GM18873 (cell line): ENCODE measurements around the gene CD22.
"Not testable (repeated sequence)": the region's sequence is repeated elsewhere in the genome, so short reads cannot be mapped to it uniquely, and the experiment has no call there.

Source experiments
- ATAC-seq: cut with Tn5 transposase; IDR thresholded peaks from one replicate; pipeline ENCODE4 v1.9.1; 2021; ENCODE audit warnings: mild to moderate bottlenecking, moderate library complexity, moderate number of reproducible peaks; ENCODE audit not compliant: unreplicated experiment, low FRiP score

Gene CD22

DNA sequence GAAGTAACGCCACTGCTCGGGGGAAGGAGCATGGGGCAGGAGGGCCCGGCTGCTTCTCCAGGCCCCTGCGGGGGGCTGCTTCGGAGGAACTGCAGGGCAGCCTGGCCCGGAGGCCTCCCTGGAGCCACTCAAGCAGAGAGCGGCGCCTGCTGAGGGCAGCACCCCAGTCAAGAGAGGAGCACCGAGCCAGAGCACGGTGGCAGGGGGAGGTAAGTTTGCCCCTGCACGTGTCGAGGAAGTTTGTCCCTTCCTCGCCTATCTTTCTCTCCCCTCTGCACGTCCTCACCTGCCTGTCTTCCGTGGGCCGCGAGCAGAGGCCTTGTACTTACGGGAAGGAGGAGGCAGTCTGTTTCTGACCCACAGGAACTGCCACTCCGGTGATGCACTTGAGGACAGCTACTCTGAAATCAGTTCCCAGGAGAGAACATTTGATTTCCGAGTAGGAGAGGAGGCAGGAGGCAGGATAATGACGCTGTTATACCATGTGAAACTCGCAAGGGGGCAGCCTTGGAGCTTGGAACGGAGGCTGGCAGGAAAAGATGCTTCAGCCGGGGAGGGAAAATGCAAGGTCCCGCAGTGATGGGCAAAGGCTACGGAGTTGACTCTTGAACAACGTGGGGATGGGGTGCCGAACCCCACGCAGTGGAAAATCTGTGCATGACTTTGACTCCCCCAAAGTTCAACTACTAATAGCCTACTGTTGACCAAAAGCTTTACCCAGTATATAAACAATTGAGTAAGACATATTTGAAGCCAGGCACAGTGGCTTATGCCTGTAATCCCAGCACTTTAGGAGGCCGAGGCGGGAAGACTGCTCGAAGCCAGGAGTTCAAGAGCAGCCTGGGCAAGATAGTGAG, 23.7 kb downstream of the CD22 start:
- no peak for ATAC-seq

GRCh38 chr19:35353635-35354034, 24.6 kb downstream of the CD22 start:
- no peak for ATAC-seq

GRCh38 chr19:35354898-35355297, 25.9 kb downstream of the CD22 start:
- no peak for ATAC-seq

DNA sequence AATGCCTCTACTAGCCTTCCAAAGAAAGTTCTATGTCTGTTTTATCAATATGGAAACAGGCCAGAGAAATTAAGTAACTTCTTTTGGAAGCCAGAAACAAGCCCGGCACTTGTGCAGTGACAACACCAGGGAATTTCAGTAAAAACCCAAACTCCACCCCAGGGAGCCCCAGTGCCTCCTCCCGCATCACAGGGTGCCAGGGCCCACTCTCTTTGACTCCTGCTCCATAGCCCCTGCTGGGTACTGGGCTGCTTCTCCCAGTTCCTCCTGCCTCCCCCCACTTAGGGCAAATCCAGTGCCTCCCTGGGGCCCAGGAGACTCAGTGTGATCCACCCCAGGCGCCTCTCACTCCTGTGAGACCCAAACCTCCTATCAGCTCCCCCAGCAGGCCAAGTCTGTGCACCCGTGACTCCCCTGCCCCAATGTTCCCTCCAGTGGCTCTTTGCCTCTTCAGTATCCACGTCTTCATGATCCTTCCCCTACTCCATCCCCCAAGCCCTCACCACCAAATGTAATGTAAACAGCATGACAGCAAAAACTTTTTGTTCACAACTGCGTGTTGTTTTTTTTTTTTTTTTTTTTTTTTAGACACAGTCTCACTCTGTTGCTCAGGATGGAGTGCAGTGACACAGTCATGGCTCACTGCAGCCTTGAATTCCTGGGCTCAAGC, 26.9 kb downstream of the CD22 start:
- no peak for ATAC-seq

GRCh38 chr19:35357867-35358573, 29.0 kb downstream of the CD22 start, which contains the start of gene FFAR3:
Gene FFAR3 (plus strand): TSS chr19:35358460. CDS start chr19:35358891, 431 bp downstream.
- ATAC-seq: no peak

- not testable (repeated sequence) for ATAC-seq
Observed at GRCh38 chr19:35358834-35359233, 29.8 kb downstream of the CD22 start.

DNA sequence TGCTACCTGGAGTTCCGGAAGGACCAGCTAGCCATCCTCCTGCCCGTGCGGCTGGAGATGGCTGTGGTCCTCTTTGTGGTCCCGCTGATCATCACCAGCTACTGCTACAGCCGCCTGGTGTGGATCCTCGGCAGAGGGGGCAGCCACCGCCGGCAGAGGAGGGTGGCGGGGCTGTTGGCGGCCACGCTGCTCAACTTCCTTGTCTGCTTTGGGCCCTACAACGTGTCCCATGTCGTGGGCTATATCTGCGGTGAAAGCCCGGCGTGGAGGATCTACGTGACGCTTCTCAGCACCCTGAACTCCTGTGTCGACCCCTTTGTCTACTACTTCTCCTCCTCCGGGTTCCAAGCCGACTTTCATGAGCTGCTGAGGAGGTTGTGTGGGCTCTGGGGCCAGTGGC, 30.4 kb downstream of the CD22 start:
- ATAC-seq: not testable (repeated sequence)

GRCh38 chr19:35360081-35360480, 31.1 kb downstream of the CD22 start:
- not testable (repeated sequence) for ATAC-seq

- ATAC-seq: no peak
Observed at GRCh38 chr19:35360880-35361420, 32.0 kb downstream of the CD22 start.

- ATAC-seq: no peak
Observed at GRCh38 chr19:35362261-35363000, 33.4 kb downstream of the CD22 start.

- no peak for ATAC-seq
Observed at GRCh38 chr19:35363001-35363590, 34.1 kb downstream of the CD22 start.

GRCh38 chr19:35363711-35364425, 34.9 kb downstream of the CD22 start:
- ATAC-seq: no peak

DNA sequence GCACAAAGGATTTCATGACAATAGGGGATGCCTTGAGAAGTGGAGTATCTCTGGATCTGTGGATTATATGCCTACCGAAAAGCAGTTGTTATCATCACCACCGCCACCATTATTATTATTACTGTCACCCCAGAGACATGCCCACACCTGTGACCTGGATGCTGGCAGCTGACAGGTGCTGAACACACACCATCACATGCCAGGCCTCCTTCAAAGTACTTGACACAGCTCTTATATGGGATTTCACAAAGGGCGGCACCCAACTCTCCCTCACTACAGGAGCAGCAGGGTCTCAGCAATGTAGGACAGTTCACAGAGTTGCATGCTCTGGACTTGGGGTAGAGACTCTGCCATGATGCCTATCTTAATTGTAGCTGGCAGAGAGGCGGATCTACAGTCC, 36.3 kb downstream of the CD22 start:
- no peak for ATAC-seq

GRCh38 chr19:35368378-35368777, 39.4 kb downstream of the CD22 start:
- ATAC-seq: no peak

- no peak for ATAC-seq
Observed at GRCh38 chr19:35369522-35369921, 40.5 kb downstream of the CD22 start.

GRCh38 chr19:35370722-35371121, 41.7 kb downstream of the CD22 start, which contains the start of gene GPR42:
Gene GPR42 (plus strand): TSS chr19:35371068. CDS start chr19:35371360, 292 bp downstream.
- no peak for ATAC-seq

GRCh38 chr19:35373492-35373891, 44.5 kb downstream of the CD22 start:
- ATAC-seq: no peak

DNA sequence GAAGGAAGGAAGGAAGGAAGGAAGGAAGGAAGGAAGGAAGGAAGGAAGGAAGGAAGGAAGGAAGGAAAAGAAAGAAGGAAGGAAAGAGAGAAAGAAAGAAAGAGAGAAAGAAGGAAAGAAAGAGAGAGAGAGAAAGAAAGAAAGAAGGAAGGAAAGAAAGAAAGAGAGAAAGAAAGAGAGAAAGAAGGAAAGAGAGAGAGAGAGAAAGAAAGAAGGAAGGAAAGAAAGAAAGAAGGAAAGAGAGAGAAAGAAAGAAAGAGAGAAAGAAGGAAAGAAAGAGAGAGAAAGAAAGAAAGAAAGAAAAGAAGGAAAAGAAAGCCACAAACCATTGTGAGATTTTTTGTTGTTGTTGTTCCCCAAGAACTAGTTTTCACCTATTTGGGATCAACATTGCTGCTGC, 45.0 kb downstream of the CD22 start:
- not testable (repeated sequence) for ATAC-seq
